Spleen (tissue), 7 donors: ENCODE data around the gene CNN1.

Source experiments
- POLR2A ChIP-seq, 3 donors: fragments of 450-650 bp; IDR thresholded peaks; one replicate each; pipeline ENCODE4 v1.5.1; 2017; ENCODE audit warnings: antibody characterized with exemption in 3 of 3, mild to moderate bottlenecking in 1 of 3
- TF ChIP-seq, protein P1 (sequence below), 11 experiments: fragments of 200-600 bp in 7 of 11; fragments of 450-650 bp in 4 of 11; sonication (generic) in 4 of 11; IDR thresholded peaks in 8 of 11; conservative IDR thresholded peaks in 3 of 11; 1 replicate in 7 of 11; 2 replicates in 4 of 11; pipeline versions ENCODE4 v1.4.0 to v1.8.0; 2016 to 2021; ENCODE audit warnings: antibody characterized with exemption in 11 of 11, inconsistent platforms in 4 of 11, mild to moderate bottlenecking in 1 of 11
- donor health status: DM: no; HTN: no; CAD: no; lungs with moderate emphysema.
- donor health status: DM: no; HTN: no; CAD: no.
- donor health status: DM: no; HTN: no; CAD: no.

GRCh38 chr19:11547929-11548700, 9.5 kb downstream of the CNN1 start:
- TF ChIP-seq POLR2A (IDR thresholded peaks at IDR 0.05) = no peak
- TF ChIP-seq, protein P1, sequence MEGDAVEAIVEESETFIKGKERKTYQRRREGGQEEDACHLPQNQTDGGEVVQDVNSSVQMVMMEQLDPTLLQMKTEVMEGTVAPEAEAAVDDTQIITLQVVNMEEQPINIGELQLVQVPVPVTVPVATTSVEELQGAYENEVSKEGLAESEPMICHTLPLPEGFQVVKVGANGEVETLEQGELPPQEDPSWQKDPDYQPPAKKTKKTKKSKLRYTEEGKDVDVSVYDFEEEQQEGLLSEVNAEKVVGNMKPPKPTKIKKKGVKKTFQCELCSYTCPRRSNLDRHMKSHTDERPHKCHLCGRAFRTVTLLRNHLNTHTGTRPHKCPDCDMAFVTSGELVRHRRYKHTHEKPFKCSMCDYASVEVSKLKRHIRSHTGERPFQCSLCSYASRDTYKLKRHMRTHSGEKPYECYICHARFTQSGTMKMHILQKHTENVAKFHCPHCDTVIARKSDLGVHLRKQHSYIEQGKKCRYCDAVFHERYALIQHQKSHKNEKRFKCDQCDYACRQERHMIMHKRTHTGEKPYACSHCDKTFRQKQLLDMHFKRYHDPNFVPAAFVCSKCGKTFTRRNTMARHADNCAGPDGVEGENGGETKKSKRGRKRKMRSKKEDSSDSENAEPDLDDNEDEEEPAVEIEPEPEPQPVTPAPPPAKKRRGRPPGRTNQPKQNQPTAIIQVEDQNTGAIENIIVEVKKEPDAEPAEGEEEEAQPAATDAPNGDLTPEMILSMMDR (IDR thresholded peaks at IDR 0.05 in 8 of 11, conservative IDR thresholded peaks at IDR 0.05 in 3 of 11) = no peak
